Measurements from ENCODE around the gene CCDC200.

DNA sequence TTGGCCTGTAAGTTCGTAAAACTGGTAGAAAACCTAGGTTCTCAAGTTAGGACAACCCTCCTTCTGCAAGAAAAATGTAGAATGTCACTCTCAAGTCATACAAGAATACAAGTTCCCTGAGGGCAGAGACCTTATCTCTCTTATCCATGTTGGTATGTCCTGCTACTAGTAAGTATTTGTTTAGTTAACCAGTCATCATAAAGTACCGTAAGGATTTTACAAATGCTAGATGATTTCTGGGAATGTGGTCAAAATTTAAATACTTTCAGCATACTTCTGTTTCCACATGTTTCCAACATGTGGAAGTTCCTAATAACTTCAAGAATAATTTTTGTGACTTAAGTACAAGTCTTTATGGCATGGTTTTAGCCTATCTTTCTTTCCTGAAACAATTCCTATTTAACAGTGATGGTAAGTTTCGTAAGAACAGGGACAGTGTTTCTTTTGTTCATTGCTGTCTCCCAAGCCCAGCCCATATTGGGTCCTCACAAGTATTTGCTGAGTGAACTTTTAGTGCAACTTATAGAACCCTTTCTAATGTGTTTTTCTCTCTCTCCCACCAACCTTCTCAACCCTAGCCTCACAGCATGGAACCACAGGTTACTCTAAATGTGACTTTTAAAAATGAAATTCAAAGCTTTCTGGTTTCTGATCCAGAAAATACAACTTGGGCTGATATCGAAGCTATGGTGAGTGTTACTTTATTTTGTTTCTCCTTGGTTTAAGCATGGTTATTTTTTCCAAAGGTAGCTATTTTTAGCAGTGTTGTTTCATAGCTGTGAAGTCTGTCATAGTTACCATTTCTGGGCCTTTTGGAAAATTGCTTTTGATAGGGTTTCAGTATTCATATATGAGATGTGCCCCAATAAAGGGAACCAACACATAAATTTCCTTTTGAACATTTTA is 53.0 kb downstream of the CCDC200 start:
- TF ChIP-seq, protein P1, sequence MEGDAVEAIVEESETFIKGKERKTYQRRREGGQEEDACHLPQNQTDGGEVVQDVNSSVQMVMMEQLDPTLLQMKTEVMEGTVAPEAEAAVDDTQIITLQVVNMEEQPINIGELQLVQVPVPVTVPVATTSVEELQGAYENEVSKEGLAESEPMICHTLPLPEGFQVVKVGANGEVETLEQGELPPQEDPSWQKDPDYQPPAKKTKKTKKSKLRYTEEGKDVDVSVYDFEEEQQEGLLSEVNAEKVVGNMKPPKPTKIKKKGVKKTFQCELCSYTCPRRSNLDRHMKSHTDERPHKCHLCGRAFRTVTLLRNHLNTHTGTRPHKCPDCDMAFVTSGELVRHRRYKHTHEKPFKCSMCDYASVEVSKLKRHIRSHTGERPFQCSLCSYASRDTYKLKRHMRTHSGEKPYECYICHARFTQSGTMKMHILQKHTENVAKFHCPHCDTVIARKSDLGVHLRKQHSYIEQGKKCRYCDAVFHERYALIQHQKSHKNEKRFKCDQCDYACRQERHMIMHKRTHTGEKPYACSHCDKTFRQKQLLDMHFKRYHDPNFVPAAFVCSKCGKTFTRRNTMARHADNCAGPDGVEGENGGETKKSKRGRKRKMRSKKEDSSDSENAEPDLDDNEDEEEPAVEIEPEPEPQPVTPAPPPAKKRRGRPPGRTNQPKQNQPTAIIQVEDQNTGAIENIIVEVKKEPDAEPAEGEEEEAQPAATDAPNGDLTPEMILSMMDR (IDR thresholded peaks at IDR 0.05; ENCODE audit: poor library complexity, severe bottlenecking), result no peak
- TF ChIP-seq POLR2AphosphoS5 (IDR thresholded peaks at IDR 0.05), result no peak
- TF ChIP-seq TAF1 (IDR thresholded peaks at IDR 0.05; ENCODE audit: low read depth), result no peak
- no peak for TF ChIP-seq RAD21 (conservative IDR thresholded peaks at IDR 0.05)
- TF ChIP-seq EZH2 (IDR thresholded peaks at IDR 0.05; ENCODE audit: borderline replicate concordance, insufficient read depth, low read length, poor library complexity, severe bottlenecking), result no peak
- TF ChIP-seq, protein P2, sequence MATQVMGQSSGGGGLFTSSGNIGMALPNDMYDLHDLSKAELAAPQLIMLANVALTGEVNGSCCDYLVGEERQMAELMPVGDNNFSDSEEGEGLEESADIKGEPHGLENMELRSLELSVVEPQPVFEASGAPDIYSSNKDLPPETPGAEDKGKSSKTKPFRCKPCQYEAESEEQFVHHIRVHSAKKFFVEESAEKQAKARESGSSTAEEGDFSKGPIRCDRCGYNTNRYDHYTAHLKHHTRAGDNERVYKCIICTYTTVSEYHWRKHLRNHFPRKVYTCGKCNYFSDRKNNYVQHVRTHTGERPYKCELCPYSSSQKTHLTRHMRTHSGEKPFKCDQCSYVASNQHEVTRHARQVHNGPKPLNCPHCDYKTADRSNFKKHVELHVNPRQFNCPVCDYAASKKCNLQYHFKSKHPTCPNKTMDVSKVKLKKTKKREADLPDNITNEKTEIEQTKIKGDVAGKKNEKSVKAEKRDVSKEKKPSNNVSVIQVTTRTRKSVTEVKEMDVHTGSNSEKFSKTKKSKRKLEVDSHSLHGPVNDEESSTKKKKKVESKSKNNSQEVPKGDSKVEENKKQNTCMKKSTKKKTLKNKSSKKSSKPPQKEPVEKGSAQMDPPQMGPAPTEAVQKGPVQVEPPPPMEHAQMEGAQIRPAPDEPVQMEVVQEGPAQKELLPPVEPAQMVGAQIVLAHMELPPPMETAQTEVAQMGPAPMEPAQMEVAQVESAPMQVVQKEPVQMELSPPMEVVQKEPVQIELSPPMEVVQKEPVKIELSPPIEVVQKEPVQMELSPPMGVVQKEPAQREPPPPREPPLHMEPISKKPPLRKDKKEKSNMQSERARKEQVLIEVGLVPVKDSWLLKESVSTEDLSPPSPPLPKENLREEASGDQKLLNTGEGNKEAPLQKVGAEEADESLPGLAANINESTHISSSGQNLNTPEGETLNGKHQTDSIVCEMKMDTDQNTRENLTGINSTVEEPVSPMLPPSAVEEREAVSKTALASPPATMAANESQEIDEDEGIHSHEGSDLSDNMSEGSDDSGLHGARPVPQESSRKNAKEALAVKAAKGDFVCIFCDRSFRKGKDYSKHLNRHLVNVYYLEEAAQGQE (IDR thresholded peaks at IDR 0.05; ENCODE audit: borderline replicate concordance), result no peak
- TF ChIP-seq EP300 (conservative IDR thresholded peaks at IDR 0.05; ENCODE audit: poor library complexity, severe bottlenecking), result no peak
- TF ChIP-seq SMC3 (conservative IDR thresholded peaks at IDR 0.05; ENCODE audit: poor library complexity), result no peak
- TF ChIP-seq MXI1 (conservative IDR thresholded peaks at IDR 0.05; ENCODE audit: poor library complexity, severe bottlenecking), result no peak

Measured in neural cell (in vitro differentiated cells).